ENCODE data around the gene PILRB.
A peak's percentile ranks its signal among the peaks of the same experiment; 100 is the strongest.

The PILRB gene

DNA sequence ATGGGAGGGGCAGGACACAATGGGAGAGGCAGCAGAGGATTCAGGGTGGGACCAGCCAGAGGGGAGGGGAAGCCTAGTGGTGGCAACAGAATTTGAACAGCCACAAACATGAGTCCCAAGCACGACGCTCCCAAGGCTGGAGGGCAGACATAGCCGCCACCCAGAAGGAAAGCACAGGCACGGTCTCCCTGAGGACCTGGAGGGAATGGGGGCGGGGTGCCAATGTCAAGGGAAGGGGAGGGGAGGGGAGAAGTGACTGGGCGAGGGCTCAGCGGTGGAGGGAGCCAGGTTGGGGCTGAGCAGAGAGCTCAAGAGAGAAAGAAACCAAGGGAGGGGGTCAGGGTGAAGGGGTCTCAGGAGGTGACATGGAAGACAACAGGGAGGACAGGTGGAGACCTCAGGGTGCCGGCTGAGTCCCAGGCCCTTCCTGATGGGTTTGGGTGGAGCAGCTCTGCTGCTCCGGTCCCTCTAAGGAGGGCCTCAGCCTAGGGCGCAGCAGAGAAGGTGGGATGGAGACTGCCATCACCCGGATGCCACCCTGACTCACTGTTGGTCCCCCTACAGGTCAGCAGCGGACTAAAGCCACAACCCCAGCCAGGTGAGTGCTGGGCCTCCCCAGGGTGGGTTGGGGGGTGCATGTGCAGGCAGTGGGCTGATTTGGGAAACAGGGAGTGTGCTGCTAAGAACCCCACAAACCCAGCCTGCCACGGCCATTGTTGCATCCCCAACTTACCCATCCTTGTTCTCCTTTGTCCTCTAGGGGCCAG, 39.6 kb downstream of the PILRB start:
- peaks cover 2% of the 10 kb centered on the region for H3K36me3 Mint-ChIP-seq
- H3K4me1 Mint-ChIP-seq: peaks cover 35% of the 10 kb centered on the region
- DNase-seq (ENCODE audit: low spot score in 2 of 2): no peak
- peaks cover 2% of the 10 kb centered on the region for H3K9me3 Mint-ChIP-seq
- no peak for ATAC-seq (ENCODE audit: low read depth)
- peak overlapping the region; percentile 96 for H3K27ac Mint-ChIP-seq
- no peaks in the 10 kb centered on the region for H3K27me3 Mint-ChIP-seq
- H3K4me3 Mint-ChIP-seq: peak overlapping the region; percentile 77

GRCh38 chr7:100398239-100398638, 40.3 kb downstream of the PILRB start:
- H3K36me3 Mint-ChIP-seq: peaks cover 2% of the 10 kb centered on the region
- peak overlapping the region; percentile 7 for H3K27ac Mint-ChIP-seq
- DNase-seq (ENCODE audit: low spot score in 2 of 2) (no peak), ATAC-seq (ENCODE audit: low read depth) (no peak)
- peaks cover 2% of the 10 kb centered on the region for H3K9me3 Mint-ChIP-seq
- no peaks in the 10 kb centered on the region for H3K27me3 Mint-ChIP-seq
- peaks cover 34% of the 10 kb centered on the region for H3K4me1 Mint-ChIP-seq
- H3K4me3 Mint-ChIP-seq: no peak overlapping the region

GRCh38 chr7:100400041-100400440, 42.1 kb downstream of the PILRB start:
- no peak for DNase-seq (ENCODE audit: low spot score in 2 of 2)
- Mint-ChIP-seq H3K4me1 (peaks cover 26% of the 10 kb centered on the region), H3K27me3 (no peaks in the 10 kb centered on the region), H3K9me3 (peaks cover 2% of the 10 kb centered on the region), H3K27ac (peak overlapping the region; percentile 38), H3K36me3 (peaks cover 6% of the 10 kb centered on the region), H3K4me3 (no peak overlapping the region)
- no peak for ATAC-seq (ENCODE audit: low read depth)

DNA sequence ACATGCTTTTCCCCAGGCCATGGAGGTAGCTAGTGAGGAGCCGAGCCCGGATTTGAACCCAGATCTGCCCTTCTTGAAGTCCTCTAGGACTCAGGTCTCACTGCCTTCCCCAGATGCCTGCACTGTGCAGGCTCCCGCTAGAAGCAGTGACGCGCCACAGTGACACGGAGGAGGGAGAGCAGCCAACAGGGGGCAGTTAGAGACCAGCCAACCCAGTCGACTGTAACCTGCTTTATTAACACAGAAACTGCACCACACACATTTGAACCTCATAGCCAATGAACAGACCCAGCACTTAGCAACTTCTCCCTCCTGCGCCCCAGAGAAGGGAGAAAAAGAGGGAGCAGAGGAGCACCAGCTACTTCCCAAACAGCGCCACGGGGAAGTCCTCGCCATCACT, 42.7 kb downstream of the PILRB start:
- H3K27me3 Mint-ChIP-seq: no peaks in the 10 kb centered on the region
- H3K36me3 Mint-ChIP-seq: peaks cover 6% of the 10 kb centered on the region
- no peaks in the 10 kb centered on the region for H3K9me3 Mint-ChIP-seq
- DNase-seq (ENCODE audit: low spot score in 2 of 2) (no peak), ATAC-seq (ENCODE audit: low read depth) (no peak)
- H3K4me3 Mint-ChIP-seq: no peak overlapping the region
- peaks cover 24% of the 10 kb centered on the region for H3K4me1 Mint-ChIP-seq
- no peak overlapping the region for H3K27ac Mint-ChIP-seq

GRCh38 chr7:100401811-100402210, 43.9 kb downstream of the PILRB start:
- Mint-ChIP-seq H3K27ac (no peak overlapping the region), H3K27me3 (no peaks in the 10 kb centered on the region), H3K4me3 (no peak overlapping the region)

DNA sequence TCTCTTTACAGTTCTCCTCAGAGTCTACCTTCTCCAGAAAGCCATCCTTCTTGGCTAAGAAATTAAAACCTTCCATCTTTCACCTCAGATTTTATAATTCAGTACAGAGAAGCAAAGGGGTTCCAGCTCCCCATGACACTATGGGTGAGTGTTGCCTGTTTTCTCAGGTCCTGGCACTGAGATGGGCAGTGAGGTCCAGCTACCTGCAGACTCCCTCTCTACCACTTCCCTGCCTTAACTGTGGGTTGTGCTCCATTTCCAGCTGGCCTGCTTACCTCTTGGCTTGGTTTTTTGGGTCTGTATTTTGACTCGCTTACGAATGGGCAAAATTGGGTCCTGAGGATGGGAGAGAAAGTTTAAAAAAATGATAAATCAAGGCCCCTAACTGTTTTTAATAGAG, 44.3 kb downstream of the PILRB start:
- Mint-ChIP-seq H3K27ac (no peak overlapping the region), H3K4me3 (no peak overlapping the region), H3K9me3 (no peaks in the 10 kb centered on the region), H3K27me3 (no peaks in the 10 kb centered on the region), H3K4me1 (peaks cover 20% of the 10 kb centered on the region), H3K36me3 (peaks cover 6% of the 10 kb centered on the region)
- no peak for DNase-seq (ENCODE audit: low spot score in 2 of 2)
- ATAC-seq (ENCODE audit: low read depth): no peak

More at GRCh38 chr7:100401811-100402210, 43.9 kb downstream of the PILRB start:
- H3K9me3 Mint-ChIP-seq: no peaks in the 10 kb centered on the region
- ATAC-seq (ENCODE audit: low read depth) (no peak), DNase-seq (ENCODE audit: low spot score in 2 of 2) (no peak)
- H3K36me3 Mint-ChIP-seq: peaks cover 6% of the 10 kb centered on the region
- peaks cover 22% of the 10 kb centered on the region for H3K4me1 Mint-ChIP-seq

GRCh38 chr7:100406767-100407166, 48.9 kb downstream of the PILRB start:
- H3K9me3 Mint-ChIP-seq: no peaks in the 10 kb centered on the region
- ATAC-seq (ENCODE audit: low read depth): no peak
- no peak overlapping the region for H3K27ac Mint-ChIP-seq
- DNase-seq (ENCODE audit: low spot score in 2 of 2): no peak
- H3K36me3 Mint-ChIP-seq: peaks cover 6% of the 10 kb centered on the region
- H3K4me1 Mint-ChIP-seq: peaks cover 5% of the 10 kb centered on the region
- no peaks in the 10 kb centered on the region for H3K27me3 Mint-ChIP-seq
- no peak overlapping the region for H3K4me3 Mint-ChIP-seq

DNA sequence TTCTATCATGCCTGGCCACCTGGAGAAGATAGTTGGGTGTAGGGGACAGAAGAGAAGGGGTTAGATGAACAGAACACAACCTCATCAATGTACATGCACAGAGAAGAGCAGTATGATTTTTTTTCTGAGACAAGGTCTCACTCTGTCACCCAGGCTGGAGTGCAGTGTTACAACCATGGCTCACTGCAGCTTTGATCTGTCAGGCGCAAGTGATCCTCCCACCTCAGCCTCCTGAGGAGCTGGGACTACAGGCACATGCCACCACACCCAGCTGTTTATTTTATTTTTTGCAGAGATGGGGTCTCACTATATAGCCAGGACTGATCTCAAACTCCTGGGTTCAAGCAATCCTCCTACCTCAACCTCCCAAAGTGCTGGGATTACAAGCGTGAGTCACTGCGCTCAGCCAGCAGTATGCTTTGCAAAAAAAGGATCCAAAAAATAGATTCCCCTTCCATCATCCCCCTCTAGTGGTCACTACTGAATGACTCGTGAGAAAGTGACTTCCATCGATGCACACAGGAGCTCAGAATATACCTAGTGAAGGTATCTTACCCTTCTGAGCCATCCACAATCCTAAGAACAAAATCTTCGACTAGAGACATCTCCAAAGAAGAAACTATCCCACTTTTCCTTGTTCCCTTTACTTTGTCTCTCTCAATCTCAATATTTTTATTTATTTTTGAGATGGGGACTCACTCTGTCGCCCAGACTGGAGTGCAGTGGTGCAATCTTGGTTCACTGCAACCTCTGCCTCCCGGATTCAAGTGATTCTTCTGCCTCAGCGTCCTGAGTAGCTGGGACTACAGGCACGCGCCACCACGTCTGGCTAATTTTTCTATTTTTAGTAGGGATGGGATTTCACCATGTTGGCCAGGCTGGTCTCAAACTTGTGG, 49.6 kb downstream of the PILRB start:
- Mint-ChIP-seq H3K4me3 (peak overlapping the region; percentile 8), H3K36me3 (peaks cover 6% of the 10 kb centered on the region), H3K4me1 (peaks cover 5% of the 10 kb centered on the region), H3K9me3 (no peaks in the 10 kb centered on the region), H3K27ac (no peak overlapping the region), H3K27me3 (no peaks in the 10 kb centered on the region)
- DNase-seq (ENCODE audit: low spot score in 2 of 2) (peak; percentile 39 to 76), ATAC-seq (ENCODE audit: low read depth) (peak; percentile 95)

- Mint-ChIP-seq H3K27ac (no peak overlapping the region), H3K27me3 (no peaks in the 10 kb centered on the region), H3K4me3 (no peak overlapping the region), H3K9me3 (no peaks in the 10 kb centered on the region), H3K36me3 (peaks cover 6% of the 10 kb centered on the region), H3K4me1 (peaks cover 12% of the 10 kb centered on the region)
- DNase-seq (ENCODE audit: low spot score in 2 of 2) (no peak), ATAC-seq (ENCODE audit: low read depth) (no peak)
Measured at GRCh38 chr7:100411101-100411500, 53.2 kb downstream of the PILRB start.

DNA sequence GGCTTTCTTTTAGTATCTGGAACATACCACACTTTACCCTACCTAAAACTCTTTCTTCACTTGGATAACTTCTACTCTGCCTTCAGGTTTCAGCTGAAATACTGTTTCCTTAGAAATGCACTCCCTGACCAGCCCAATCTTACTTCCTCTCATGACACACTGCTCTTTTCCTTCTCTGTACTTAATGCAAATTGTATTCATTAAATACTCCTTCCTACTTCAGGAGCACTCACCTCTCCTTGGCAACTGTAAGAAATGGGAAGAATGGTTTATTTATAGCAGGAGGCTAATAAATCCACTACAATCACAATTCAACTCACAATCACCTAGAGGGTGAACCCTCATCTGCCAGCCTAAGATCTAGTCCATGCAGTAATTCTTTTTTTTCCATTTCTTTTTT, 55.4 kb downstream of the PILRB start:
- ATAC-seq (ENCODE audit: low read depth): peak; percentile 46
- Mint-ChIP-seq H3K36me3 (peaks cover 6% of the 10 kb centered on the region), H3K27me3 (no peaks in the 10 kb centered on the region), H3K27ac (no peak overlapping the region), H3K4me3 (no peak overlapping the region), H3K4me1 (peaks cover 7% of the 10 kb centered on the region), H3K9me3 (no peaks in the 10 kb centered on the region)
- no peak for DNase-seq (ENCODE audit: low spot score in 2 of 2)

DNA sequence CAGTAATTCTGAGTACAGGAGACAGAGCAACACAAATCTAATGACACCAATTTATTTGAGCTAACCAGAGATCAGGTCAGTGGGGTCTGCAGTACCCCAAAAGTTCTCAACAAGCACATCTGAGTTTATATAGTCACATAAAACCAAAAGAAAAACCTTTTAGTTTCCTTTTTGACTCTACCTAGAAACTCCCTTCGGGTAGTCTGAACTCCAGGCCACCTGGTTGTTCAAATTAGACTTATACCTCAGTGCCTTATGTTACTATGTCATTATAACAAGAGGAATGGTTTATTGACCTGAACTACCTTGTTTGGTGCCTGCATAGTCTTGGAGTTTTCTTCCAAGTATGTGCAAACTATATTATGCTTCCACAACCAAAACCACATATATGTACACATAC, 56.0 kb downstream of the PILRB start:
- DNase-seq (ENCODE audit: low spot score in 2 of 2) (no peak), ATAC-seq (ENCODE audit: low read depth) (peak; percentile 78)
- Mint-ChIP-seq H3K27me3 (no peaks in the 10 kb centered on the region), H3K4me1 (peaks cover 7% of the 10 kb centered on the region), H3K27ac (no peak overlapping the region), H3K4me3 (no peak overlapping the region), H3K36me3 (peaks cover 6% of the 10 kb centered on the region), H3K9me3 (no peaks in the 10 kb centered on the region)

DNA sequence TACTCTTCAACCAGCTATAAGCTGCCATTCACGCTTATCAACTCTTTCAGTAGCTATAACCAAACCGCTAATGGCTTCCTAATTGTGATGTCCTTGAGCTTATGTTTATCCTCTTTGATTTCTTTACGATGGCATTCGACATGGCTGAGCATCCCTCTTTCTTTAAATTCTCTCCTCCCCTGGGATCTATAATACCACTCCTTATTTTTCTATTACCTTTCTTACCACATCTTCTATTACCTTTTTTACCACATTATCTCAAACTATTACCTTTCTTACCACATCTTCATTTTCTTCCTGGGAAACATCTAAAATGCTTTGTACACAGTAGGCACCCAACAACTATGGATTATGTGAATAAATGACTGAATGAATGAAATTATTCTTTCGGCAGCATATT, 57.5 kb downstream of the PILRB start:
- H3K36me3 Mint-ChIP-seq: peaks cover 6% of the 10 kb centered on the region
- no peak overlapping the region for H3K27ac Mint-ChIP-seq
- no peaks in the 10 kb centered on the region for H3K27me3 Mint-ChIP-seq
- peaks cover 10% of the 10 kb centered on the region for H3K4me1 Mint-ChIP-seq
- DNase-seq (ENCODE audit: low spot score in 2 of 2): no peak
- no peaks in the 10 kb centered on the region for H3K9me3 Mint-ChIP-seq
- ATAC-seq (ENCODE audit: low read depth): no peak
- no peak overlapping the region for H3K4me3 Mint-ChIP-seq
